HG03354 (cell line): ENCODE measurements around the gene RRAGD.

ENCODE experiments used
- ATAC-seq: cut with Tn5 transposase; IDR thresholded peaks from one replicate; pipeline ENCODE4 v1.9.1; 2021; ENCODE audit warnings: mild to moderate bottlenecking; ENCODE audit not compliant: unreplicated experiment, poor library complexity, severe bottlenecking

RRAGD gene

DNA sequence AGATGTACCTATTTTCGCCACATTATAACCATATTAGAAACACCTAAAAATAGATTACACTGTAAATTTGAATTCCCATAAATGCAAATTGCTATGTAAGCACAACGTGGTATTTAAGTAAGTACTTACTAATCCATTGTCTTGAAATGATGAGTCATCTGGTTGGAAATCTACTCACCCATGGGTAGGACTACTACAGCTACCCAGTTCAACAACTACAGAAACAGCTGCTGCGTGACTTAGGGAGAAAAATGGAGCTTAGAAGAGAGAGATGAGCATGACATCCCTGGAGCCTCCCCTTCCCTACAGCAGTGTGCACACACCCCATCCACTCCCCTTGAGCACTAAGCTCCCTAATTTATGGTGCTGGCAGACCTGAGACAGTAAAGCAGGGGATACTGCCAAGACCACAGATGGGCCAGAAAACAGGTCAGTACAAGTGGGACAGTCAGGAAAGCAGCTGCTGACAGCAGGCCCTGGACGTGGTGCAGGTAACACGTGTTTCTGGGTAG, 26.9 kb downstream of the RRAGD start:
- ATAC-seq, result peak; percentile 70

DNA sequence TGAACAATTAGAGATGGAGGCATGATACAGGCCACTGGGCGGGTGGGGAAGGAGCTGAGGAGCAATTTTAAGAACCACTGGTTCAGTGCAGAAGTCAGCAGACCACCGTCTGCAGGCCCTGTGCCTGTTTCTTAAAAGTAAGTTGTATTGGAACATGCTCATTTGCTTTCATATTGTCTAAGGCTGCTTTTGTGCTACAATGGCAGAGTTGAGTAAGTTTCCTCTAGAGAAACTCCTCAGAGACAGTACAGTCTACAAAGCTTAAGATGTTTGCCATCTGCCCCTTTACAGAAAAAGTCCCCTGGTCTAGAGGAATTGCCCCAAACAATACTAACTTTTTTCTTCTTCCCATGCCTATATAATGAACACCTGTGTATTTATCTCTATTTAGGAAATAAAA, 31.0 kb downstream of the RRAGD start:
- ATAC-seq, result no peak

DNA sequence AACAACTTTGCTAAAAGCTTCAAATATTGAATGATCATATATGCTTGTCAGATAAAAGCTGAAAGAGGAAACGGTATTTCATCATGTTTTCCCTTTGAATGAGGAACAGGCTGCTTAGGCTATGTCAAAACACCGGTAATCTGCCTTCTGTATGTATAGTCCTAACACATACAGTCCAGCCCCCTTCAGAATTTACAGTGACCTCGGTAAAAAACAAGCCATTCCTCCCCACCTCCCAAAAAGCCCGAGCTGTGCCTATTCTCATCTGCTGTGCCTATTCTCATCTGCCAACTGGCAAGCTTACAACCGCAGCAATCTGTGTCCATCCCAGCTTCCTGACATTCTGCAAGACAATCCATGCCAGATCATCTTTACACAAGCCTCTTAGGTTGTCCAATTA, 32.8 kb downstream of the RRAGD start:
- no peak for ATAC-seq

DNA sequence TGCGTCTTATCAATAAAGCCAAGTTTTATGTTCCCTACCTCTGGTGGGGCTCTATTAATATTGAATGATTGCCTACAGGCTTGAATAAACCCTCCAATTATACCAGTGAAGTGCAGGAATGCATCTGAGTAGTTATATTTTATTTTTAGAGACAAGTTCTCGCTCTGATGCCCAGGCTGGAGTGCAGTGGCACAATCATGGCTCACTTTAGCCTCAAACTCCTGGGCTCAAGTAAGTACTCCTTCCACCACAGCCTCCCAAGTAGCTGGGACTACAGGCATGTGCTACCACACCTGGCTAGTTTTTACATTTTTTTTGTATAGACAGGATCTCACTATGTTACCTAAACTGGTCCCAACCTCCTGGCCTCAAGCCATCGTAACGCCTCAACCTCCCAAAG, 33.4 kb downstream of the RRAGD start:
- ATAC-seq, result no peak

DNA sequence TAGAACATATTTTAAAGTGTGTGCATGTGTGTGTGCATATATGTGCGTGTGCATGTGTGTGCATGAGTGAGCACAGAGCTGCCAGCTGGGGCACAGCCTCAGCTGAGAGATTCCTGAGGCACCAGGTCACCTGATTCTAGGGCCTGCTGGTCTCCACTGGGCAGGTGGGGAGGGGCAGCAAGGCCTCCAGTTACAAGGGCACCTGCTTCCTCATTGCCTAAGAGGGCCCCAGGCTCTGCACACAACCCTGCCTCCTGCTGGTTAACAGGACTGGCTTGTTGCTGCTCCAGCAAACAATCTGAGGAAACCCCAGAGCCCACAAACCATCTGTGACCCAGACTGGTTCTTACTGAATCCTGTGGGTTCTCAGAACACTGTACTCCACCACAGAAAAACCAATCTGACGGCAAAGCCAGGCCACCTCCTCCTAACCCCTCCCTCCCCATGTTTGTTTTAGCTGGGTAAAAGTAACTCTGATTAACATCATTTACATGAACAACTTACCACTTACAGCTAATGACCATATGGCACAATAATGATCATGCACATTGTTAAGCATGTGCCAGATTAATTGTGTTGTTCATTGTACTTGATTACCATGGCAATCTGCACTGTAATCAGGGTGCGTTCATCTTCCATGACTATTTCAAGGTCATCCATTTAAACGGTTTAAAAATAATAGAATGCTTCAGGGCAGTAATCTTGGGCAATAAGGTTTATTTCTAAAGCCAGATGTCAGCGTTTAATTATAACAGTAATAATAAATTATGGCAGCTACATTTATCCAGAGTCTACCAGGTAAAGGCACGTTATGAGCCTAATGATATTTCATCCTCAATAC, 36.4 kb downstream of the RRAGD start:
- peak; percentile 88 for ATAC-seq

DNA sequence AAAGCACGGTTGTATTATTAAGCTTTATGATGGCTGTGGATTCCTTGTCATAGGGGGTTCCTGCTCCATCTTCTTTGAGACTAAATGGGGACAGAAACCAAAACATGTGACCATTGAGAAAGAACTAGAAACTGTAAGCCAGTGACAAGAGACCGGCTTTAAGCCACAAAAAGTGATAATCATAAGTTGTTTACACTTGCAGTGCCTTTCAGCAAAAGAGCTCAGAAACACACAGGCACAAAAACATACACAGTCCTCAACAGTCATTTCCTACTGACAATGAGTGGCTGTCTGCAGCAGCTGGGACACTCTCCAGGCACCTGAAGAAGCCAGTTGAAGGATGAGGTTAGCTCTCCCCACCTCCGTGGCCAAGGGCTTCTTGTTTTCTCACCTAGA, 39.6 kb downstream of the RRAGD start:
- peak; percentile 50 for ATAC-seq

DNA sequence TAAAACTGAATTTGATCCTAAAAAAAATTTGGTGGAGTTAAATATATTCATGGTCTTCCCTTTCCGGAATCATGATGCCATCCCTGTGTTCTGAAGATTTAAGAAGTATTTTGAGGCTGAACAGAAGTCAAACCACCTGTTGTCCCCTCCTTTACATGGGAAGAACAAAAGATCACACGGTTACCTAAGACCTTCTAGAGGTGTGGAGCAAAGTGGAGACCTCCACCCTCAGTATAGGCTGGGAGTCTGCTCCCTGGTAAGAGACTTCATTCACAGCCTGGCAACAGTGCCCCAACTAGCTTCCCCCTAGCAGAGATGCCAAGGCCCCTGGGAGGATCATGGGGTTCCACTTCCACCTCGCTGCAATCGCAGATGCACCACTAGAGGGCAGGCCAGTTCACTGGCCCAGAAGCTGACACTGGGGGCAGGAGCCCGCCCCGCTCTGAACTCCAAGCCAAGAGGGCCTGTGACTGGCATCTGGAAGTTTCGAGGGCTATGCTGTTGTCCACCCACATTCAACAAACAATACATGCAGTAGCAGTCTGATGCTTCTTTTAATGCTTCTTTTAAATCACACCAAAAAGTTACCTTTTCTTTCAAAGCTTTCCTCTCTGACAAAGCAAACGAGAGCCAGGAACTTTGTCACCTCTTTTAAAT, 40.1 kb downstream of the RRAGD start:
- ATAC-seq, result peak; percentile 76

DNA sequence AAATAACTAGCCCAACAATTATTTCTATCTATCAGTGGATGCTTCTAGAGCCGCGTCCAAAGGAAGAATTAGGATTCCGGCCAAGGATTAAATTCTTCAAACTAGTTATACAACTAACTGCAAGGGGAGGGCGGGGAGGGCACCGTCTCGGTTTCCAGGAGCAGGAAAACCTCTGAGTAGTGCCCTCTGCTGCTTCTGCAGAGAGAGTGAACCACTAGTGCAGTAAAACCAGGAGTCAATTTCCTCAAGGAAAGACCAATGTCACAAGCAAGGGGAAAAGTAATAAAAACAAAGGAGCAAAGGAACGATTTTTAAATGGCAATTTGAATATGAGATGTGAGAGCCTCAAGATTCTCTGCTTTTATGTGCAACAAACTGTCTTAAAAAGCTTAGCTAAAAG, 43.1 kb downstream of the RRAGD start:
- ATAC-seq, result no peak

DNA sequence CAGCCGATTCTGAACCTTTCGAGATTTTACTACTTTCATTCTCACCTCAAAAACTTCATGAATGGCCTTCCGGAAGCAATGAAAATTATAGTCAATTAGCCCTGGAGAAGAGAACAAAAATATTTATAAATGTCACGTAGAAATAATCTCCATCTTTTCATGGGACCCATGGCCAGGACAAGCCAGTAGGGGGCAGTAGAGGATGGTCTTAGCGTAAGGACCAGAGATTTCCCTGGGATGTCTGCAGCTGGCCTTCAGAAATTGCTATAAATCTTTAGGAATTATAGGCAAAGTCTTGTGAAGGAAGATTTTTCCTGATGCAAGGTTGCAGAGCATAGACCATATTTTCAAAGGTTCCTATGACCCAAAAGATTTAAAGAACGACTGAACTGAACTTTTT, 44.0 kb downstream of the RRAGD start:
- no peak for ATAC-seq

DNA sequence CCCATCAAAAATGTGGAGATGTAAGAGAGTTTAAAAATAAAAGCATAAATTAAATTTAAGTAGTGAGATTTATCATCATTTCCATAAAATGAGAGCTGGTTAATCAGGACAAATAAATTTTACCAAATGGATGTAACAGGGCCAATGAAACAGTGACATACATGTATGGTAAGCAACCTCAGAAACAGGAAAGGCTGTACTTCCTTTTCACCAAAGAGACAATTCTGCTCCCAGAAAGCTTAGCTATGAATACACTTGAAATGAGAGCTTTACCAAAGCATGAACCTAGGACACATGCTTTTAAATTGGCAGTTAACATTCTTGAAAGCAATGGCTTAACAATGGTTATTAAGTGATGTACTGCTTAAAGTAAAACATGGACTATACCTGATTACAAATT, 47.5 kb downstream of the RRAGD start:
- ATAC-seq, result no peak

DNA sequence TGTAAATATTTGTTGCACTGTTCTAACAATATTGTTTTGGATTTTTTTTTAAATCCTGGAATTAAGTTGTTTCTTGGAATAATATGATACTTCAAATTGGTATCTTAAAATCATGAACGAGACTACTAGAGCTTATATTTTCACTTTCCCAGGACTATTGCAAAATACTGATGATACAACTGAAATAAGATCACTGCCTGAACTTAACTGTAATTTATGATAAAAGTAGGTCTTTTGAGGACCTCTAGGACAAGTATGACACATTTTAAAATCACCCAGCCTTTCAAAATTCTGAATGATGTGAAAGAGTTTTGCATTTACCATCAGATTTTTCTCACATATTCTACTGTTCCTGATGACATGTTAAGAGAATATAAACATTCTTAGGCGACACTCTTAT, 50.9 kb downstream of the RRAGD start:
- no peak for ATAC-seq

DNA sequence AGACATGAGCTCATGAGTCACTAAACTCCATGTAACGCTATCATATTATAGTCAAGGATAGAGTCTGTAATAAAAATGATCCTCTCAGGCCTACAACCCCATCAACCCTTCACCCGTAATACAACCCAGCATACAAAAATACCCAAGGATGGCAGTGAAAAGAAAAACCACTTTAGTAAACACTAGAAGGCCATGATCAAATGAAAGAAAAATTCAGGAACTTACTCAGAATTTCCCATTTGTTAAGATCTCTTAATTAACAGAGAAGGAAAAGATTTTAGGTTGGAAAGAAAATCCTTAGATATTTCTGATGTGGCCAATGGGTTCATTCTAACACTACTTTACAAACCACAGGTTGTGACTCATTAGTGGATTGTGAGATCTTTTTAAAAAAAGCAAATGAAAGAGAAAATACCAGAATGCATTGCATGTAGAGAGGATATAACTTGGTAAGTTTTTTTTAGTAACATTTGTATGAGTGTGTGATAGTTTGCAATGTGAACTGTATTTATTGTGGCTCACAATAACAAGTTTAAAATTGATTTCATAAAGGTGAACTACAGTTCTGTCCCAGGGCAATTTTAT, 51.6 kb downstream of the RRAGD start:
- peak; percentile 49 for ATAC-seq

DNA sequence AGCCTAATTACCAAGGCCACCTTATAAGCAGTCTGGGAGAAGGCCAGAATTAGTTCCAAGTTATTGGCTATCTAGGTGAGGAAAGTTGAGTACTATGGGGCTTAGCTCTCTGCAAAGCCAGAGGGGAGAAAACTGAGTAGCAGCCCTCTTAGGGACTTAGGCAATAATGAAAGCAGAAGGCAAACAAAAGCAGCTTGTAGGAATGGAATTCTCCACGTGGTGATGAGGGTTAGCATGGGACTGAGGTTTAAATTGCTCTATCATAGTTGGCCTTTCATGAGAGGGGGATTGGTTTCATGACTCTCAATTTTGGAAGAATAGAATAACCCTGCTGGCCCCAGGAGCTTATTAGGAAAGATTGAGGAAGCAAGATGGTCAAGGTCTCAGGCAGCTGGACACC, 52.5 kb downstream of the RRAGD start:
- no peak for ATAC-seq

DNA sequence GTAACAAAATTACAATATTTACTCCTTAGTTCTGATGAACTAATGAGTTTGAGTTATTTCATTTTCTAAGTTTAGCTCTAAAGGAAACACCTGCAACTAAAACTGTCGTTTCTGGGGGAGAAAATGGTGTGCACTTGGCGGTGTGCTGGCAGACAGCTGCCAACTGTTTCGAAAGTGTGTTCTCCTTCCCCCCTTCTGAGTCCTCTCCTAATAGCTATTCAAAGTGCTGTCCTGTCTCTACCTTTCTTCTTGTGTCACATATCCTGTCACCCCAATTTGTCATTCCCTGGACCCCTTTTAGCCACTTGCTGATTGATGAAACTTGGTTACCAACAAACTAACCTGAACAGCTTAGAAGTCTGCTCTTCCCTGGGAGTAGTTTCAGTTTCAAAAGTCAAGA, 54.7 kb downstream of the RRAGD start:
- peak; percentile 55 for ATAC-seq

DNA sequence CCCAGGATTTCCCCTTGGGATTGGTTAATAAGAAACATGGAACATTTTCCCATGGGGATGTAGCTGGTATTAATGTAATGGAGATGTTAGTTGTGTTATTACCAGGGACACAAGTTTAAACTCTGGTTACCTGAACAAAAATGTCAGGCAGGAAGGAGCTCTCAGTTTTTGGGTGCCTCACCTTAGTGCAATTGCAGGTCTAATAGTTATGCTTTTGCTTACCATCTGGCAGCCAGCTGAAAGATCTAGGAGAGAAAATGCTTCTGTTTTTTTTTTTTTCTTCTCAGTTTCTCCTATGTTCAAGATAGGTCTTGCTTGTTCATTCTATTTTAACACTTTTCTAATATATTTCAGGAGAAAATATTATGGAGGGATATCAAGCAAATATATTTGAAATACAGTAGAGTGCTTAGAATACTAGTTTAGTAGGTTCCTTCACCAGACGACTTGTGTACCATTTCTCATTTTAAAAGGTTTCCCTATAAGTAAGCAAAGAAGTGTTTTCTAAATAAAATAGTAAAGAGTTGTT, 55.4 kb downstream of the RRAGD start:
- no peak for ATAC-seq

DNA sequence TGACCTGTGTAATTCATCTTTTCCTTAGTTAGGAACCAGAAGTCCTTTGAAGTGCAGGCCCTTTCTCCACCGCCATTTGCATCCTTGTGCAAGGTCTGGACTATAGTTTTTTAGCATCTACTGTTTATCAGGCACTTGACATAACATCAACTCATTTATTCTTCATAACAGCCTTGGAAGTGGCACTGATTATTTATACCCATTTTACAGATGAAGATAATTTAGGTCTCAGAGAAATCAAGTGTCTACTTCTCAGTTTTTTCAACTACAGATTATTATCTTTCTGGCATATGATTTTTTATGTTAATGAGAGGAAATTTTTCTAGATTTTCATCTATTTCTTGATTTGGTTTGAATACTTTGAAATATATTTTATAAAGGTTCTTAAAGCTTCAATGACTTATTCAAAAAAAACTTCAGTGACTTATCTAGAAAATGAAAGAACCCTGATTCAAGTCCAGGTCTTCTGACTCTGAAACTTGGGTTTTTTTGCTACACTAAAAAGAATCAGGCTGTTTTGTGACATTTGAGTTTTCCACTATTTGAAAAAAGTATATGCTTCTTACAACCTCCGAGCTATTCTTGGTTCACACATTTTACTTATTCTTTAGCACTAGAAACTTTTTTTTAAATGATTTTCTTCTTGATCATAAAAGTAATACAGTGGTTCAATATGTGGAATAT, 56.4 kb downstream of the RRAGD start:
- no peak for ATAC-seq

DNA sequence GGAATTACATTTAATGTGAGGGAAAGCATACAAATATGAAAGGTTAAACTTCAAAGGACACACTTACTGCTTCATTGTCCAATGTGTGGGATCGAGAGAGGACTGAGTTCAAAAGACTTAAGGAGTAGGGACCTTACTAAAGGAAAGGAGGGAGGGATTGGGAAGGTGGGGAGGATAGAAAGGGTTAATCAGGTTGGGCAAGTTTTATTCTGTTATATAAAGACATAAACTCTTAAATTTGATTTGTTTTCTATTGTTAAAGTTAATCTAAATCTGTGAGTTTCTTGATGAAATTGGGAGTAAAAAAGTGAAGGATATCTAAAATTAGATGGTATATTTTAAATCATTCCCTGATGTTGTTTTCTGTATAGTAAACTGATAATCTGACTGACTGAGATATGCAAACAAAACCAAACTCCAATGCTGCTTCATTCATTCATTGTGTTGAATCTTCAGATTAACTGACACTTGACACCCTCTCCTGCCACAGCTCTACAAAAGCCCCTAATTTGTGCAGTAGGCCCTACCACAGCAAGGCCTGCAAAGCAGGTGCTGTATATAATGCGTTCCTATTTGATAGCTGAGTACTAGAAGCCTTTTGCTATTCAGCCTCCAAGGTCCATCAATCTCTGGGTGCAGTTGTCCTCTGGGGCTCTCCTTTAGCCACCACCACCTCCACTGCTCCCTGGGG, 58.2 kb downstream of the RRAGD start:
- no peak for ATAC-seq

DNA sequence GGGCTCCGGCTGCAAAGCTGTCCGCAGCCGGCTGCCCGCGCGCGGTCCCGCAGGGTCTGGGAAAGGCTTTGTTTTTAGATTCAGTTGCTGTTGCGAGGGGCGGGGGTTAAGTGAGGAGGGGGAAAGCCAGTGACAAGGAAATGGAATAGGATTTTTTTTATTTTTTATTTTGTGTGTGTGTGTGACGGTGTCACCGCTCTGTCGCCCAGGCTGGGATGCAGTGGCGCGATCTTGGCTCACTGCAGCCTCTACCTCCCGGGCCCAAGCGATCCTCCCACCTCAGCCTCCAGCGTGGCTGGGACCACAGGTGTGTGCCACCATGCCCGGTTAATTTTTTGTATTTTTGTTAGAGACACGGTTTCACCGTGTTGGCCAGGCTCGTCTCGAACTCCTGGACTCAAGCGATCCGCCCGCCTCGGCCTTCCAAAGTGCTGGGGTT, 58.9 kb downstream of the RRAGD start:
- ATAC-seq, result no peak

DNA sequence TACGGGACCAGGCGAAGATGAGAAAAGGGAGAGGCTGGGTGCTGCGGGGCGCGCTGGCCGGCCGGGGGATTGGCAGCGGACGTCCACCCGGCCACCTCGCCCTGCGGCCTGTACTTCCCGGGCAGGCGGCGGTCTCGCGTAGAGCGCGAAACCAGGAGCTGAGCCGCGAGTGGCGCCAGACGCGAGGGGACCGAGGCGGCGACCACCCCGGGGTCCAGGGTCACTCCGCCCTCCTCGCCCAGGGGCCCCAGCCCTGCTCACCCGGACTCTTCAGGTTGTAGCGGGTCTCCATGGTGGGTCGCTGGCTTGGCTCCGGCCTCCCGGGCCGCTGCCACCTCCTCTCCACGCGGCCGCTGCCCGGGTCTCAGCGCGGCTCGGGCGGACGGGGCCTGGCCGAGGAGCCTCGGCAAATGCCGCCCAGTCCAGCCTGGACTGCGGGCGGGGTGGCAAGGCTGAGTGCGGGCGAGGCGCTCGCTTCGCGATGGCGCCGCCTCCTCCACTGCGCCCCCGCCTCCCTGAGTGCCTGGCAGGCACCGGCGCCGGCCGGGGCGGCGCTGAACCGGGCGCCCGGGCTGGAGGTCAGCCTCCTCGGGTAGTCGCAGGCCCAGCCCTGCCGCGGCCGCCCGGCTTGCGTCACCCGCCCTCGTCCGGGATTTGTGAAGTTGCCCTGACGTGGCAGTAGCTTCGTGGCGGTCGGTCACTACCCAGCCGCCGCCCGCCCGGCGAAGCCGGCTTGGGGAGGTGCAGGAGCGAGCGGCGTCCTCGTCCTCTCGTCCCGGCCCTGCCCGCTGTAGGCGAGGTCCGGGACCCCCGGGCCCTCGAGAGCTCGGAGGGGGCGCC, 59.6 kb downstream of the RRAGD start, which contains the start of gene UBE2J1:
UBE2J1 (minus strand) TSS at position 445 of the 840 bp plus-strand sequence; CDS start at position 292, 153 bp downstream.
- ATAC-seq, result peak; percentile 45
